ENCODE data around the gene DNAJC6.
"Not testable (repeated sequence)": the region's sequence is repeated elsewhere in the genome, so short reads cannot be mapped to it uniquely, and the experiment has no call there.

DNAJC6 gene

GRCh38 chr1:65357291-65357960, 48.1 kb downstream of the DNAJC6 start:
- Histone ChIP-seq H3K4me3 (ENCODE audit: low read length in 2 of 2) (no peak overlapping the region), H3K9me3 (ENCODE audit: control insufficient read depth in 2 of 2, low read length in 2 of 2) (no peaks in the 10 kb centered on the region), H3K27ac (ENCODE audit: low read length) (no peak overlapping the region), H3K4me1 (ENCODE audit: control insufficient read depth, insufficient read depth, low read length) (no peaks in the 10 kb centered on the region), H3K27me3 (ENCODE audit: control insufficient read depth in 1 of 2, insufficient read depth in 2 of 2, low read length in 2 of 2) (no peaks in the 10 kb centered on the region), H3K9ac (ENCODE audit: low read length in 2 of 2) (no peak overlapping the region), H3K36me3 (ENCODE audit: control insufficient read depth in 2 of 2, insufficient read depth in 2 of 2, low read length in 2 of 2) (no peaks in the 10 kb centered on the region)

- H3K4me1 ChIP-seq (ENCODE audit: control insufficient read depth, insufficient read depth, low read length) = no peaks in the 10 kb centered on the region
- H3K9ac ChIP-seq (ENCODE audit: low read length in 2 of 2) = no peak overlapping the region
- no peak overlapping the region for H3K27ac ChIP-seq (ENCODE audit: low read length)
- H3K4me3 ChIP-seq (ENCODE audit: low read length in 2 of 2) = no peak overlapping the region
- H3K27me3 ChIP-seq (ENCODE audit: control insufficient read depth in 1 of 2, insufficient read depth in 2 of 2, low read length in 2 of 2) = no peaks in the 10 kb centered on the region
- no peaks in the 10 kb centered on the region for H3K36me3 ChIP-seq (ENCODE audit: control insufficient read depth in 2 of 2, insufficient read depth in 2 of 2, low read length in 2 of 2)
- H3K9me3 ChIP-seq (ENCODE audit: control insufficient read depth in 2 of 2, low read length in 2 of 2) = no peaks in the 10 kb centered on the region
Observed at GRCh38 chr1:65359888-65360287, 50.5 kb downstream of the DNAJC6 start.

- no peak overlapping the region for H3K4me3 ChIP-seq (ENCODE audit: low read length in 2 of 2)
- H3K4me1 ChIP-seq (ENCODE audit: control insufficient read depth, insufficient read depth, low read length) = no peaks in the 10 kb centered on the region
- H3K27me3 ChIP-seq (ENCODE audit: control insufficient read depth in 1 of 2, insufficient read depth in 2 of 2, low read length in 2 of 2) = no peaks in the 10 kb centered on the region
- H3K9ac ChIP-seq (ENCODE audit: low read length in 2 of 2) = no peak overlapping the region
- H3K9me3 ChIP-seq (ENCODE audit: control insufficient read depth in 2 of 2, low read length in 2 of 2) = no peaks in the 10 kb centered on the region
- no peak overlapping the region for H3K27ac ChIP-seq (ENCODE audit: low read length)
- H3K36me3 ChIP-seq (ENCODE audit: control insufficient read depth in 2 of 2, insufficient read depth in 2 of 2, low read length in 2 of 2) = no peaks in the 10 kb centered on the region
Observed at GRCh38 chr1:65360648-65361047, 51.3 kb downstream of the DNAJC6 start.

- Histone ChIP-seq H3K27me3 (ENCODE audit: control insufficient read depth in 1 of 2, insufficient read depth in 2 of 2, low read length in 2 of 2) (no peaks in the 10 kb centered on the region), H3K4me3 (ENCODE audit: low read length in 2 of 2) (no peak overlapping the region), H3K27ac (ENCODE audit: low read length) (no peak overlapping the region), H3K36me3 (ENCODE audit: control insufficient read depth in 2 of 2, insufficient read depth in 2 of 2, low read length in 2 of 2) (no peaks in the 10 kb centered on the region), H3K4me1 (ENCODE audit: control insufficient read depth, insufficient read depth, low read length) (no peaks in the 10 kb centered on the region), H3K9me3 (ENCODE audit: control insufficient read depth in 2 of 2, low read length in 2 of 2) (no peaks in the 10 kb centered on the region), H3K9ac (ENCODE audit: low read length in 2 of 2) (no peak overlapping the region)
Observed at GRCh38 chr1:65362545-65362944, 53.2 kb downstream of the DNAJC6 start.

GRCh38 chr1:65363484-65363883, 54.1 kb downstream of the DNAJC6 start:
- Histone ChIP-seq H3K4me3 (ENCODE audit: low read length in 2 of 2) (no peak overlapping the region), H3K27ac (ENCODE audit: low read length) (no peak overlapping the region), H3K36me3 (ENCODE audit: control insufficient read depth in 2 of 2, insufficient read depth in 2 of 2, low read length in 2 of 2) (no peaks in the 10 kb centered on the region), H3K9me3 (ENCODE audit: control insufficient read depth in 2 of 2, low read length in 2 of 2) (no peaks in the 10 kb centered on the region), H3K9ac (ENCODE audit: low read length in 2 of 2) (no peak overlapping the region), H3K4me1 (ENCODE audit: control insufficient read depth, insufficient read depth, low read length) (no peaks in the 10 kb centered on the region), H3K27me3 (ENCODE audit: control insufficient read depth in 1 of 2, insufficient read depth in 2 of 2, low read length in 2 of 2) (no peaks in the 10 kb centered on the region)

GRCh38 chr1:65368403-65368802, 59.1 kb downstream of the DNAJC6 start:
- Histone ChIP-seq H3K9me3 (ENCODE audit: control insufficient read depth in 2 of 2, low read length in 2 of 2) (no peaks in the 10 kb centered on the region), H3K27ac (ENCODE audit: low read length) (no peak overlapping the region), H3K9ac (ENCODE audit: low read length in 2 of 2) (no peak overlapping the region), H3K36me3 (ENCODE audit: control insufficient read depth in 2 of 2, insufficient read depth in 2 of 2, low read length in 2 of 2) (no peaks in the 10 kb centered on the region), H3K4me3 (ENCODE audit: low read length in 2 of 2) (no peak overlapping the region), H3K4me1 (ENCODE audit: control insufficient read depth, insufficient read depth, low read length) (no peaks in the 10 kb centered on the region), H3K27me3 (ENCODE audit: control insufficient read depth in 1 of 2, insufficient read depth in 2 of 2, low read length in 2 of 2) (no peaks in the 10 kb centered on the region)

GRCh38 chr1:65371544-65371943, 62.2 kb downstream of the DNAJC6 start:
- Histone ChIP-seq H3K9ac (ENCODE audit: low read length in 2 of 2) (no peak overlapping the region), H3K4me1 (ENCODE audit: control insufficient read depth, insufficient read depth, low read length) (no peaks in the 10 kb centered on the region), H3K4me3 (ENCODE audit: low read length in 2 of 2) (no peak overlapping the region), H3K9me3 (ENCODE audit: control insufficient read depth in 2 of 2, low read length in 2 of 2) (no peaks in the 10 kb centered on the region), H3K27me3 (ENCODE audit: control insufficient read depth in 1 of 2, insufficient read depth in 2 of 2, low read length in 2 of 2) (no peaks in the 10 kb centered on the region), H3K27ac (ENCODE audit: low read length) (no peak overlapping the region), H3K36me3 (ENCODE audit: control insufficient read depth in 2 of 2, insufficient read depth in 2 of 2, low read length in 2 of 2) (no peaks in the 10 kb centered on the region)

GRCh38 chr1:65372557-65372956, 63.2 kb downstream of the DNAJC6 start:
- H3K9ac ChIP-seq (ENCODE audit: low read length in 2 of 2) = no peak overlapping the region
- no peak overlapping the region for H3K4me3 ChIP-seq (ENCODE audit: low read length in 2 of 2)
- no peak overlapping the region for H3K27ac ChIP-seq (ENCODE audit: low read length)
- H3K27me3 ChIP-seq (ENCODE audit: control insufficient read depth in 1 of 2, insufficient read depth in 2 of 2, low read length in 2 of 2) = no peaks in the 10 kb centered on the region
- H3K4me1 ChIP-seq (ENCODE audit: control insufficient read depth, insufficient read depth, low read length) = no peaks in the 10 kb centered on the region
- no peaks in the 10 kb centered on the region for H3K36me3 ChIP-seq (ENCODE audit: control insufficient read depth in 2 of 2, insufficient read depth in 2 of 2, low read length in 2 of 2)
- no peaks in the 10 kb centered on the region for H3K9me3 ChIP-seq (ENCODE audit: control insufficient read depth in 2 of 2, low read length in 2 of 2)

GRCh38 chr1:65377496-65378246, 68.3 kb downstream of the DNAJC6 start:
- Histone ChIP-seq H3K36me3 (ENCODE audit: control insufficient read depth in 2 of 2, insufficient read depth in 2 of 2, low read length in 2 of 2) (no peaks in the 10 kb centered on the region), H3K9ac (ENCODE audit: low read length in 2 of 2) (no peak overlapping the region), H3K9me3 (ENCODE audit: control insufficient read depth in 2 of 2, low read length in 2 of 2) (no peaks in the 10 kb centered on the region), H3K27me3 (ENCODE audit: control insufficient read depth in 1 of 2, insufficient read depth in 2 of 2, low read length in 2 of 2) (no peaks in the 10 kb centered on the region), H3K27ac (ENCODE audit: low read length) (no peak overlapping the region), H3K4me3 (ENCODE audit: low read length in 2 of 2) (no peak overlapping the region), H3K4me1 (ENCODE audit: control insufficient read depth, insufficient read depth, low read length) (no peaks in the 10 kb centered on the region)

- no peak overlapping the region for H3K27ac ChIP-seq (ENCODE audit: low read length)
- no peaks in the 10 kb centered on the region for H3K27me3 ChIP-seq (ENCODE audit: control insufficient read depth in 1 of 2, insufficient read depth in 2 of 2, low read length in 2 of 2)
- H3K9me3 ChIP-seq (ENCODE audit: control insufficient read depth in 2 of 2, low read length in 2 of 2) = no peaks in the 10 kb centered on the region
- H3K4me3 ChIP-seq (ENCODE audit: low read length in 2 of 2) = no peak overlapping the region
- H3K9ac ChIP-seq (ENCODE audit: low read length in 2 of 2) = no peak overlapping the region
- H3K4me1 ChIP-seq (ENCODE audit: control insufficient read depth, insufficient read depth, low read length) = no peaks in the 10 kb centered on the region
- H3K36me3 ChIP-seq (ENCODE audit: control insufficient read depth in 2 of 2, insufficient read depth in 2 of 2, low read length in 2 of 2) = no peaks in the 10 kb centered on the region
Observed at GRCh38 chr1:65378247-65378946, 69.1 kb downstream of the DNAJC6 start.

GRCh38 chr1:65384426-65384825, 75.1 kb downstream of the DNAJC6 start:
- H3K4me3 ChIP-seq (ENCODE audit: low read length in 2 of 2); H3K27me3 ChIP-seq (ENCODE audit: control insufficient read depth in 1 of 2, insufficient read depth in 2 of 2, low read length in 2 of 2); H3K9me3 ChIP-seq (ENCODE audit: control insufficient read depth in 2 of 2, low read length in 2 of 2); H3K27ac ChIP-seq (ENCODE audit: low read length); H3K4me1 ChIP-seq (ENCODE audit: control insufficient read depth, insufficient read depth, low read length); H3K9ac ChIP-seq (ENCODE audit: low read length in 2 of 2); H3K36me3 ChIP-seq (ENCODE audit: control insufficient read depth in 2 of 2, insufficient read depth in 2 of 2, low read length in 2 of 2): not testable (repeated sequence)

Data from stomach smooth muscle (tissue), 2 donors.